Measurements from ENCODE around the gene PCYT2. TPM values are rescaled to one million over a fixed set of nuclear protein-coding genes. Genes with fewer than 3 reads are reported as not detected.
A peak's percentile ranks its signal among the peaks of the same experiment; 100 is the strongest.

PCYT2 gene
- total RNA-seq, 4 donors from 2014 or later = 4.1 to 27.7 (median 18.8) TPM

DNA sequence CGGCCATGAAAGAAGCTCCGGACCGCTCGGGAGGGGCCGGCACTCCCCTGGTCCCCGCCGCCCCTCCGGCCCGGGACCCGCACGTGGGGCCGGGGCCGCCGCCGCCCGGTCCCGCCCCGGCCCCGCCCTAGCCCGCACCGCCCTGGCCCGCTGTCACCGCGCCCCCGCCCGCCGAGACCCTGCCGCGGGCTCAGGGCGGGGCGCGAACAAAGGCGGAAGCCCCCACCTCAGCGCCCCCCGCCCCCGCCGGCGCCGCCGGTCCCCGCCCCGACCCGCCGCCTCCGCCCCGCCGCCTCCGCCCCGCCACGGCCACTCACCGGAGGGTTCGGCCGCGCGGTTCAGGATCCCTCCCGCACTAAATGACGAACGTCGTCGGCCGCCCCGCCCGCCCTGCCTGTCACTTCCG is 40.2 kb downstream of the PCYT2 start, which contains the start of gene ARHGDIA:
Gene ARHGDIA, minus strand, starts transcription at position 357 of the 406 bp plus-strand sequence. CDS start 1,407 bp downstream, outside the sequence.
- H3K4me1 ChIP-seq = peaks cover 0 to 32% of the 10 kb centered on the region in 2 donors
- no peaks in the 10 kb centered on the region for H3K27me3 ChIP-seq
- intact Hi-C loops (cut with DNase I; ENCODE audit: low total_unique reads) = no loop called here
- H3K27ac ChIP-seq = peak within 1 kb of the TSS; percentile 96 to 97
- H3K36me3 ChIP-seq = no peaks in the 10 kb centered on the region
- peak within 1 kb of the TSS; percentile 74 to 88 for H3K4me3 ChIP-seq
- no peak for TF ChIP-seq POLR2A (IDR thresholded peaks at IDR 0.05)
- TF ChIP-seq, protein P1, sequence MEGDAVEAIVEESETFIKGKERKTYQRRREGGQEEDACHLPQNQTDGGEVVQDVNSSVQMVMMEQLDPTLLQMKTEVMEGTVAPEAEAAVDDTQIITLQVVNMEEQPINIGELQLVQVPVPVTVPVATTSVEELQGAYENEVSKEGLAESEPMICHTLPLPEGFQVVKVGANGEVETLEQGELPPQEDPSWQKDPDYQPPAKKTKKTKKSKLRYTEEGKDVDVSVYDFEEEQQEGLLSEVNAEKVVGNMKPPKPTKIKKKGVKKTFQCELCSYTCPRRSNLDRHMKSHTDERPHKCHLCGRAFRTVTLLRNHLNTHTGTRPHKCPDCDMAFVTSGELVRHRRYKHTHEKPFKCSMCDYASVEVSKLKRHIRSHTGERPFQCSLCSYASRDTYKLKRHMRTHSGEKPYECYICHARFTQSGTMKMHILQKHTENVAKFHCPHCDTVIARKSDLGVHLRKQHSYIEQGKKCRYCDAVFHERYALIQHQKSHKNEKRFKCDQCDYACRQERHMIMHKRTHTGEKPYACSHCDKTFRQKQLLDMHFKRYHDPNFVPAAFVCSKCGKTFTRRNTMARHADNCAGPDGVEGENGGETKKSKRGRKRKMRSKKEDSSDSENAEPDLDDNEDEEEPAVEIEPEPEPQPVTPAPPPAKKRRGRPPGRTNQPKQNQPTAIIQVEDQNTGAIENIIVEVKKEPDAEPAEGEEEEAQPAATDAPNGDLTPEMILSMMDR (IDR thresholded peaks at IDR 0.05) = no peak
- DNase-seq = no peak
- no peaks in the 10 kb centered on the region for H3K9me3 ChIP-seq

DNA sequence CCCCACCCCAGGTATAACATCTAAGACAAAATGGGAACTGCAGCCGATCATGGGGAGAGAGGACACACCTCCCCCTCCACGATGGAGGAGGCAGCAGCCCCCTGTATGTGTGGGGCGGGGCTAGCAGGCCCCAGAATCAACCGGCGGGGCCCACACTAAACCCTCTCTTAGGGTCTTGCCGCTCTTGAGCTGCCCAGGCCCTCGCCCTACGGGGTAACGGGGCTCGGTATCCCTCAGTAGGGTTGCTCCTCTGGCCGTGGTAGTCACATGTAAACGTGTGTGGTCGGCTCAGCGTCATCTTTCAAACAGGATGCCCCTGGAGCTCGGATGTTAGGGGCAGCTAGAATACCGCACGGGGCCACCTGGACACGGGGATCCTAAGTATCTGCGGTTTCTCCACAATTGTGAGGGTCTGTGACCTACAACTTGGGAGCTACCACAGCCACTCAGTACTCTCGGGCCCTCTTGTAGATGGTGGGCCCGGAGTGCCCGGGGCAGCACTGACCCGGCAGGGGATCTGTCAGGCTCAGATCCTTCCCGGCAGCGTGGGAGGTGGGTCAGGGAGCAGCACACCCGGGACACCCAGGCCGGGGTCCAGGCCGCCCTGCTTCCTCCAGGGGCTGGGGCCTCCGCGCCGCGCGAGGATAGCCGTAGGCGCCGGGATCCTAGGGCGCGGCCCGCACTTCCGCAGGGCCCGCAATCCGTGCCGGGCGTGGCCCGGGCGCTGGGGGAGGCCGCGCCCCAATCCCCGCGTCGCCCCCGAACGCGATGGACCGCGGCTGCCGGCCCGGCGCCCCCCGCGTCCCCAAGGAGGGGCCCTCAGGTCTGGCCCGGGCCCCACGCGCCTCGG is 40.8 kb downstream of the PCYT2 start:
- DNase-seq = peak; percentile 42 to 48
- no peaks in the 10 kb centered on the region for H3K27me3 ChIP-seq
- H3K27ac ChIP-seq = peak overlapping the region; percentile 96 to 97
- no peaks in the 10 kb centered on the region for H3K9me3 ChIP-seq
- TF ChIP-seq, protein P1 (IDR thresholded peaks at IDR 0.05) = no peak
- TF ChIP-seq POLR2A (IDR thresholded peaks at IDR 0.05) = no peak
- H3K4me1 ChIP-seq = peaks cover 0 to 34% of the 10 kb centered on the region in 2 donors
- intact Hi-C loops (cut with DNase I; ENCODE audit: low total_unique reads) = no loop called here
- no peaks in the 10 kb centered on the region for H3K36me3 ChIP-seq
- peak overlapping the region; percentile 74 to 88 for H3K4me3 ChIP-seq

DNA sequence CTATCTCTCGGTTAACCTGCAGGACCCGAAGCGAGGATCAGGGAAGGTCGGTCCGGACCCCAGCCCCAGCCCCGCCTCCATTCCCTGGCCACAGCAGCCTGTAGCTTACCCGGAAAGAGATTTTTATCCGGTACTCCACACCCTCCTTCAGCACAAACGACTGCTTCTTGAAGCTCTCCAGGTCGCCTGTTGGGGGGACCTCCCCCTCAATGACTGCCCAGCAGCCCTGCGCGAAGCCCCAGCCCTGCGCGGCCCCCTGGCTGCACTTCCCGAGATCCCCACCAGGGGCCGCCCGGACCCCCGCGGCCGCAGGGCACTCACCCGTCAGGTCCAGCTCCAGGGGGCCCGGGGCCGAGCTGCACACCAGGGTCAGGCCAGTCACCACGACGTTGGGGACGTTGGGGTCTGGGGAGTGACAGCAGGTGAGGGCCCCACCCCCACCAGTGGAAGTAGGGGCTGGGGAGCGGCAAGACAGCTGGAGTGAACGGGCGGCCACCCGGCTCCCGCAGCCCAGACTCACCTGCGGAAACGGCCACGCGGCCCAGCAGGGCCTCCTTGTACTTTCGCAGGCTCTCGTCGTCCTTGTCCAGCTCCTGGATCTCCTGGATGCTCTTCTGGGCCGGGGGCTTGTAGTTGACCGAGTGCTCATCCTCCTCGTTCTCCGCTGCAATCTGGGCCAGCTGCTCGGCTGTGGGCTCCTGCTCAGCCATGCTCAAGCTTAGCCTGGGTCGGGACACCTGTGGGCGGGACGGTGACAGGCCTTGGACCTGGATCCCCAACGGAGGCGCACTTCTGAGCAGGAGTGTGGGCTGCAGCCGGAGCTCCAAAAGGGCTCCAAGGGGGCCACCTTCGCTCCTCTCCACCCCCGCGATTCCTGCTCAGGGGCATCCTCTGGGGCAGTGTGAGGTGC is 41.7 kb downstream of the PCYT2 start:
- Histone ChIP-seq H3K4me1 (peaks cover 0 to 34% of the 10 kb centered on the region in 2 donors), H3K9me3 (no peaks in the 10 kb centered on the region), H3K27me3 (no peaks in the 10 kb centered on the region), H3K4me3 (peak overlapping the region; percentile 74 to 88), H3K27ac (peak overlapping the region; percentile 96 to 97), H3K36me3 (no peaks in the 10 kb centered on the region)
- no peak for TF ChIP-seq POLR2A (IDR thresholded peaks at IDR 0.05)
- TF ChIP-seq, protein P1 (IDR thresholded peaks at IDR 0.05) = peak; percentile 61 to 94 (median 74)
- DNase-seq = peak; percentile 44 to 61
- intact Hi-C loops (cut with DNase I; ENCODE audit: low total_unique reads) = no loop called here

DNA sequence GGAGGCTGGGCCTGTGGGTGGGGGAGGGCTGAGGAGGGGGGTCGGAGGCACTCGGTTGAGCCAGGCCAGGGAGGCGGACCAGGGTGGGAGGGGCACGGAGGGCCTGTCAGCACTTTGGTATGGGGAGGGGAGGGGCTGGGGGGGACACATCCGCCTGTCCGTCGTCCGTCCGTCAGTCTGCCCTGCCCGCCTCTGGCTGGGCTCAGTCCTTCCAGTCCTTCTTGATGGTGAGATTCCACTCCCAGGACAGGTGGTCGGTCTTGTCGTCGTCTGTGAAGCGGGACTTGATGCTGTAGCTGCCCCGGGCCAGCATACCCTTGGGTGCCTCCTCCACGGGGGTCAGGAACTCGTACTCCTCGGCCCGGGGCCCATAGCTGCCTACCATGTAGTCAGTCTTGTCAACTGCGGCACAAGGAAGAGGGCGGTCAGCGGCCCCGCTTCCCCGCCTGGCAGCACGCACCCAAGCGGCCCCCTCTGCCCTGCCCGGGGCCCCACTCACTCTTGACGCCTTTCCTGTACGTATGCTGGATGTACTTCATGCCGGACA is 42.5 kb downstream of the PCYT2 start:
- H3K36me3 ChIP-seq = no peaks in the 10 kb centered on the region
- H3K4me1 ChIP-seq = peaks cover 0 to 34% of the 10 kb centered on the region in 2 donors
- no peaks in the 10 kb centered on the region for H3K27me3 ChIP-seq
- intact Hi-C loops (cut with DNase I; ENCODE audit: low total_unique reads) = no loop called here
- peak overlapping the region in 1 of 2 donors; percentile 88 for H3K4me3 ChIP-seq
- peak overlapping the region; percentile 96 to 97 for H3K27ac ChIP-seq
- TF ChIP-seq, protein P1 (IDR thresholded peaks at IDR 0.05) = no peak
- TF ChIP-seq POLR2A (IDR thresholded peaks at IDR 0.05) = no peak
- no peaks in the 10 kb centered on the region for H3K9me3 ChIP-seq
- peak; percentile 75 to 83 for DNase-seq

All from uterus (tissue), 4 donors.